ENCODE measurements around the gene RASA3.

The RASA3 gene

DNA sequence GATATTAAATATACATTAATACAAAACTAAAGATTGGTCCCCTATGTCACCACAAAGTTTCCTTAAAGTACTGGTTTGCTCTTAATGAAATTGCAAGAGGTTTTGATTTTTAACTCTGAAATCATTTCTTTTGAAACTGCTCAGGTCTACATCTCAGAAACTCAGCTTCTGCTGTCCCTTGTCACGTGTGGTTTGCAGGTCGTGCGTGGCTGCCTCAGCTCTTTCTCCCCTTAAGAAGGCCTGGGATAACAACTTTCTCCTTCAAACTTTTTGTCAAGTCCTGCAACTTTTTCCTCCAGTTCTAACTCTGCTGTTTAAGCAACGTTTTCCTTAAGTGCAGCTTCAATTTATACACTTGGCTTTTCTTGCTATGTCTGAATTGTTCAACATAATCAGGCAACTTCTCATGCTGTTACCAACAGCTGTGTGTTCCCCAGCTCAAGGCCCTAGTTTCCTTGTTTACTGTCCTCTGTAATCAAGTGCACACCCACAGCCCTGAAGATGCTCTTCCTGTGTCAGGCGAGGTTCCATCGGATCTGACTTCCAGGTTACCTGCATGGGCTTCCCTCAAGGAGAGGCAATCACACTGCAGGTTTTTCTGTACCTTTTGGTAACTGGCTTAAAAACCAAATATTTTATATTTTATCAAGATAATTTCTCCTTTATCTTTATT, 172.0 kb downstream of the RASA3 start:
- DNase-seq = no peak

DNA sequence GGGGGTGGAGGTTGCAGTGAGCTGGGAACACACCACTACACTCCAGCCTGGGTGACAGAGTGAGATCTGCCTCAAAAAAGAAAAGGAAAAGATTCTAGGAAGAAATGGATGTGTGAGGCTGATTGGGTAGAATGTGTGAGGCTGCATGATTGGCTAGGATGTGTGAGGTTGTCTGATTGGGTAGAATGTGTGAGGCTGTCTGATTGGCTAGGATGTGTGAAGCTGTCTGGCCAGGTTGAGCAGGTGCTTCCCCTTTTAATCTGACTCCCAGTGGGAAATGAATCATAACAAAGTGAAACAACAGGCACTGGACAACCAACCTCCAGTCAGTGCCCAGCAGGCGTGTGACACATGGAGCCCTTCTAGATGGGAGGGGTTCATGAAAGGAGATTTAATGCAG, 173.2 kb downstream of the RASA3 start:
- DNase-seq = no peak

GRCh38 chr13:113958373-113958772, 174.1 kb downstream of the RASA3 start:
- no peak for DNase-seq

GRCh38 chr13:113956571-113956970, 175.9 kb downstream of the RASA3 start:
- DNase-seq = no peak

DNA sequence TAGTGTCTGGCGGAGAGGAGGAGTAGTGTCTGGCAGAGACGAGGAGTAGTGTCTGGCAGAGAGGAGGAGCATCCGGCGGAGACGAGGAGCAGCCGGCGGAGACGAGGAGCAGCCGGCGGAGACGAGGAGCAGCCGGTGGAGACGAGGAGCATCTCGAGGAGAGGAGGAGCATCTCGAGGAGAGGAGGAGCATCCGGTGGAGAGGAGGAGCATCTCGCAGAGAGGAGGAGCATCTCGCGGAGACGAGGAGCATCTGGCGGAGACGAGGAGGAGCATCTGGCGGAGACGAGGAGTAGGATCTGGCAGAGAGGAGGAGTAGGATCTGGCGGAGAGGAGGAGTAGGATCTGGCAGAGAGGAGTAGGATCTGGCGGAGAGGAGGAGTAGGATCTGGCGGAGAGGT, 176.7 kb downstream of the RASA3 start:
- DNase-seq = no peak

- no peak for DNase-seq
These were observed 177.2 kb downstream of the RASA3 start for GRCh38 chr13:113955235-113955634.

DNA sequence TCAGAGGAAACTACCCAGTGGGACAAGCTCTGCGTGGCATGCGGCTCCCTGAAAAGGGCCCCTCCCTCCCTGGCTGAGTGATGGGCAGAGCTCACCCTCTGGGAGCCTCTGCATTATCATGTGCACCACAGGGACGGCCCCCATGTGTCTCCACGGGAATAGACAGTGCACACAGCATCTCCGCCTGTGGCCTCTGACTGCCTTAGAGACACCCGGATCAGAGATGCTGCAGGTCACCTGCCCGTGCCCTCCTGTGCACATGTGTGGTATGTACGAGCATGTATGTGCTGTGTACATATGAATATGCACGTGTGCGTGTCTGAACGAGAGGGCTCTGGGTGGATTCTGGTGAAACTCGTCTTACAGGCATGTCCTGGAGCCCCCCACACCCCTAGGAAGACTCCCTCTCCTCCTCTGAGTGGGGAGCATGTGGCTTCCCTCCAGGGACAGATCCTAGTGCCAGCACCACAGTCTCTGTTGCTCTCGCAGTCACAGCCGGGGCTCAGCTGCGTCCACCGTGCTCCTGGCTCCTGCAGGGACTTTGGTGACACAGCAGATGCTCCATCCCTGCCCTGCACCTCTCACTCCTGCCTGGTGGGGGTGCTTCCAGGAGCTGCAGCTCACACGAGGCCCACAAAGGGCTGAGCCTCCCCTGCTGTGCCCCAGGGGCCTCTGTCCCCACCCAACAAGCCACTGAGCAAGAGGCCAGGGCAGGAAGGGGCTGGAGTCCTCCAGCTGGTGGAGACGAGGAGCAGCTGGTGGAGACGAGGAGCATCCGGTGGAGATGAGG, 178.2 kb downstream of the RASA3 start:
- no peak for DNase-seq

- DNase-seq = no peak
These were observed 178.9 kb downstream of the RASA3 start for GRCh38 chr13:113953561-113953960.

- no peak for DNase-seq
These were observed 179.4 kb downstream of the RASA3 start for GRCh38 chr13:113952983-113953520.

- no peak for DNase-seq
These were observed 180.1 kb downstream of the RASA3 start for GRCh38 chr13:113952151-113952982.

GRCh38 chr13:113951246-113951999, 181.0 kb downstream of the RASA3 start:
- DNase-seq = peak in 54 of 56 donors; percentile 15 to 87 (median 60)

DNA sequence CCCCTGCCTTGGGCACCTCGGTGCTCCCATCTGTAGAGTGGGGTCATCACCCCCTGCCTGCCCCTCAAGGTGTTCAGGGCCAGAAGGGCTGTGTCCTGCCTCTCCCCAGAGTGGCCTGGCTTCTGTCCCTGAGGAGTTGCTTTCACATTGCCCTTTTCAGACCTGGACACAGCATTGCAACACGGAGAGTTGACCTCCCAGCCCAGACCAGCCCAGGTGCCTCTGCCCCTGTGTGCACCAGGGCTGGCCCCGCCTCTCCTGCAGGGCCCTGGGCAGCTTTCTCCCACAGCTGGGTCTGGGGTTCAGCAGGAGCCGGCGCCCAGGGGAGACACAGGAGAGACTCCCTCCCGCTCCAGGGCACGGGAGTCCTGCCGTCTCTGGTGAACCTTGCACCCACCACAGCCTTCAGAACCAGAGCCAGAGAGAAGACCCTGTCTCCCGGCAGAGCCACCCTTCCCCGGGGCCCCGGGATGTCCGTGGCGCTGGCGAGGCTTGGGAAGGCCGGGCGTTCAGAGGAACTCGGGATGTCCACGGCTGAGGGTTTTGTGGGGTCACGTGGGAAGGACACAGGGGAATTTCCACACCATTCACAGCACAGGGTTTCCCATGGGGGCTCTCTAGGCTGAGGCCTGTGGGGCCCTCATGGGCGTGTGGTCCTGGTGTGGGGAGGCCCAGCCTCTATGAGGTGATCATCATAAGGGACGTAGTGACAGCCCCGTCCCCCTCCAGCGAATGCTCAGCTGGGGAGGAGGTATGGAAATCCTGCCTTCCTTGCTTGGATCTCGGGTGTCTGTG, 181.8 kb downstream of the RASA3 start:
- peak in 1 of 56 donors; percentile 22 for DNase-seq

- no peak for DNase-seq
These were observed 182.9 kb downstream of the RASA3 start for GRCh38 chr13:113949546-113949945.

DNA sequence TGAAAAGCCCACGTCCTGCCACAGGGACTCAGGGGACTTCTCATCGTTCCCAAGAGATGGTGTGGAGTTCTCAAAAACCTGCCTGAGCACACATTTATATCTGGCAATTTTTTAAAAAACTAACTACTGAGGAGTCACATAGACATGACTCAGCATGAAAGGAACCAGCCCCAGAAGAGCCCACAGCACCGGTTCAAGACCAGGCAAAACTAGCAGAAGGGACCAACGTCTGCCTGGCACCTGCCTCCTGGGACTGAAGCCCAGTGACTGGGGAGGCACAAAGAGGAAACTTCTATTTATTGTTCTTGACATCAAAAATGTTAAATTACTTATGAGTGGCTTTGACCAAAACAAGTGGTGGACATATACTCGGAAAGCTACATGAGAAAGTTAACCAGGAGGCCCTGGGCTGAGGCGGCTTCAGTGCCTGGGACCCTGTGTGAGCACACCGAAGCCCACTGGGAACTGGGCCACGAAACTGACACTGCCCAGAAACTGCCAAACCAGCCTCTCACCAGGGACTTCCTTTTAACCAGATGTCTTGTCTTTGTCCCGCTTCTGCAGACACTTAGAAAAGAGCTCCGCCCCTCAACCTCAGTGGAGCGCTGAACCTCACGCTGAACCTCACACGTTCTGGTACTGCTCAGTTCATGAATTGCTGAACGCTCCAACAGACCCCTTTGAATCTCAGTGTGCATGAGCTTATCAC, 184.2 kb downstream of the RASA3 start:
- DNase-seq = no peak

GRCh38 chr13:113947311-113948033, 185.0 kb downstream of the RASA3 start:
- peak in 38 of 56 donors; percentile 9 to 69 (median 33) for DNase-seq

DNA sequence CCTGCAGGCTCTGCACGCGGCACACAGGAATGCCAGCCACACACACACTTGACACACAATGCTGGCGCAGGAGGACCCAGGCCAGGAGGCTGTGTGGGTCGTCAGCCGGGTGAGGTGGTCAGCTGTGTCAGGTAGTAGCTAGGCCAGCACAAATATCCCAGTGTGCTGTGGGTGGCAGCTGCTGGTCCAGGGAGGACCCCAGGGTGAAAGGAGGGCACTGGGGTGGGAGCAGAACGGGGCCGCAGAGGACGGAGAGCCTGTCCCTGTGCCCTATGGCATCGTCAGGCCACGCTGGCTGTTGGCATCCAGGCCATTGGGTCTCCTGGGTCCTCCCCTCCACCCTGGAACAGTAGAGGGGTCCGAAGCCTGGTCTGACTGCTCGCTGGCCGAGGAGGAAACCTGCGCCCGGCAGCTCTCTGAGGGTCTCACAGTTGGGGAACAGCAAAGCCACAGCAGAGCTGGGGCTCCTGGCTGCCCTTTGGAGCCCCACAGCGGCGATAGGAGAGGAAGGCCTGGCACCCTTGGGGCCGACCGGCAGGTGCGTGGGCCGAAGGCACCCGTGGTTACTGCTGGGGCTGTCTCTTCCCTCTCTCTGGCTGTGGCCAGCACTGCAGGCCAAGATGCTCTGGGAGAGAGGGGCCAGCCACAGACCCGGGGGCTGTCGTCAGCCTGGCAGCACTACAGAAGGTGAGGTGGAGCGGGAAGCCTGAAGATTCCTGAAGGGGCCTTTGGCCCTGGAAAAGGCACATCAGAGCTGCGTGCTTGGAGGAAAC, 185.8 kb downstream of the RASA3 start:
- DNase-seq = no peak

GRCh38 chr13:113945857-113946408, 186.5 kb downstream of the RASA3 start:
- DNase-seq = no peak

All from amygdala (tissue), 56 donors.